A204.1 (cell line): ENCODE data around the gene MSH5.
"Not testable (repeated sequence)": the region's sequence is repeated elsewhere in the genome, so short reads cannot be mapped to it uniquely, and the experiment has no call there.

Source experiments
- FAIRE-seq: peaks from 2 replicates; lab custom pipeline; 2012; peaks lifted over from hg19 to GRCh38; lab: Jason Lieb, UNC

MSH5 gene

DNA sequence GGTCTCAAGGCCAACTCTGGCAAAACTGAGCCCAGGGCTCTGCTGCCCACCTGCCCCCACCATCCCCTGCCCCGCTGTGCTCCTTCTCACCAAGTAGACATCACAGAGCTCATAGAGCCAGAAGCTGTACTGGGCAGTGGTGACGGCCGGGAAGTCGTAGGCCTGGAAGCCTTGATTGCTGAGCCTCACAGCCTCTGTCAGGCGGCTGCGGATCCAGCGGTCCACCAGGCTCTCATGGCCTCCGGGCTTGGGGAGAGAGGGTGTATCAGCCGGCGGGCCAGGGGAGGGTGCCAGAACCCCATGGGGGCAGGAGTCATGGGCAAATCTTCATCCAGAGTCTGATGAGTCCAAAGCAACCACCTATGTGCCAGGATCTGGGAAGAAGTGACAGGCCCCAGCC lies 40.1 kb downstream of the MSH5 start:
- FAIRE-seq, result no peak

DNA sequence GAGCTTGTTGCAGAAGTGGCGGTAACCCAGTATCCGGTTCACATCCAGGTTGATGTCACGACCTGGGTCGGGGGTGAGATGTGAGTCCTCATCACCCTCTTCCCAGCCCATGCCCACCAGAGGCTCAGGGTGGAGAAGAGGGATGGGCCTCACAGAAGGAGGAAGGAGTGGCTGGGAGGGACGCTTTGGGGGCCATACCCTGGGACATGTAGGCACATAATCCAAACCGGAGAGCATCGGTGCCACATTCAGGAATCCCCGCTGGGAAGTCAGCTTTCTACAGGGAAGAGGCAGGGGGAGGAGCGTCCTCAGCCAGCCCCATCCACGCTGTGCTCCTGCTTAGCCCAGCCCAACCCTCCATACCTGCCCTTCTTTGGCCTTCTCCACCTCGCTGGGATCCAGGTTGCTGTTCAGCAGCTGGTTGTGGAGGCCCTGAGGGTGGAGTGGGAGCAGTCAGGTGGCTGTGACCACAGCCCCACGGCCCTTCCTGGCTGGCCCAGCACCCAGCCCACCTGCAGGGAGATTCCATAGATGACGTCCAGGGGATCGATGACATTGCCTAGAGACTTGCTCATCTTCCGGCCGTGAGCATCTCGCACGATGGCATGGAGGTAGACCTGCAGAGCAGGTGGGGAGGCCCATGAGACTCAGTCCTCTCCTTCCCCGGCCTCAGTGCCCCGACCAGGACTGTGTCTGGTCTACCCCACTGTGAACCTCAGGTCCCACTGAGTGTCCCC lies 40.9 kb downstream of the MSH5 start:
- no peak for FAIRE-seq

DNA sequence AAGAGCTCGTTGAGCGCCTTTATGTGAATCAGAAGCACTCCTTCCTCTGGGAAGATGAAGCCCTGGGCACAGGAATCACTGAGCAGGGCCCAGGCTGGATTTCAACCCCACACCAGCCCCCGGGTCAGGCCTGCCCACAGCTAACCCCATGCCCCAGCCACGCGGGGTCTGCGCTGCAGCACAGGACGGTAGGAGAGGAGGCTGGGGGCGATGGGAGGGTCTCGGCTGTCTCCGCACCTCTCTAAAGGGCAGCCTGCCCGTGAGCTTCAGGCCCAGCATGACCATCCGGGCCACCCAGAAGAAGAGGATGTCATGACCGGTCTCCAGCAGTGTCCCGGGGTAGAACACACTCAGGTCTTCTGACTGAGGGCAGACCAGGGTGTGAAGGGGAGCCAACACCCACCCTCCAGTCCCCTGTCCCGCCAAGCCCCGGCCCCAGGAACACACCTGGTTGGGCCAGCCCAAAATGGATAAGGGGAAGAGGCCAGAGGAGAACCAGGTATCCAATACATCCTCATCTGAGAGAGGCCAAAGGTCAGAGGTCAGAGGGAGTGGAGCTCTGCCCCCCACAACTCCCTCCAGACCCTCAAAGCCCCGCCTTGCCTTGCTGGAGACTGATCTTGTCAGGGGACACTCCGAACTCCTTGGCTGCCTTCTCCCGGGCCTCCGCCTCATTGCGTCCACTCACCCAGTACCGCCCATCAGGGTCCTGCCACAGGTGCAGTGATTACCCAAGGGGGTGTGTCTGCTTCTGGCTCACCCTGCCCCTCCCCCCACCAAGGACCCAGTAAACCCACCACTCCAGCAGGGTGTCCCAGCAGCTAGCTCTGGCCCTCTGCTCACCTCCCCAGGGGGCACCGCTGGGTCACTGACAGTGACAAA lies 41.7 kb downstream of the MSH5 start:
- FAIRE-seq, result no peak

DNA sequence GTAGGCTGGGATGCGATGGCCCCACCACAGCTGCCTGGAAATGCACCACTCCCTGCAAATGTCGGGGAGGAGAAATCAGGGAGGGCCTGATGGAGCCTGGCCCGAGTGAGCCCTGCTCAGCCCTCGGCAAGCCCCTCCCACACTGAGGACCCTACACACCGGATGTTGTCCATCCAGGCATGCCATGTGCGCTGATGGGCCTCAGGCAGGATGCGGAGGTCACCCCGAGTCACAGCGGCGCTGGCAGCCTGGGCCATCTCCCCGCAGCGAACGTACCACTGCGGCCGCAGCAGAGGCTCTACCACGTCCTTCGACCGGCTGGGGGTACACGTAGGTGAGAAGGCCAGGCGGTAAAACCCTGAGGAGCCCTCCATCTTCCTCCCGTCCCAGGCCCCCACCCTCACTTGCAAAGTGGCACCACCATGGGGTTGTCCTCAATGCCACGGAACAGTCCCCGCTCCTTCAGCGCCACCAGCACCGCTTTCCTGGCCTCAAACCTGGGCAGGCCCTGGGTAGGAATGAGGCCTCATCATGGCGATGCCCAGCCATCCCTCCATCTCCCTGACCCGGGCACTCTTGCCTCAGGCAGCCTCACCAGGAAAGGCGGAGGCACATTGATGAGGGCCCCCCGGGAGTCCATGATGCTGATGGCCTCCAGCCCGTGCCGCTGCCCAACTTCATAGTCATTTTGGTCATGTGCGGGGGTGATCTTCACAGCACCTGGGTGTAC lies 42.5 kb downstream of the MSH5 start:
- FAIRE-seq, result no peak

DNA sequence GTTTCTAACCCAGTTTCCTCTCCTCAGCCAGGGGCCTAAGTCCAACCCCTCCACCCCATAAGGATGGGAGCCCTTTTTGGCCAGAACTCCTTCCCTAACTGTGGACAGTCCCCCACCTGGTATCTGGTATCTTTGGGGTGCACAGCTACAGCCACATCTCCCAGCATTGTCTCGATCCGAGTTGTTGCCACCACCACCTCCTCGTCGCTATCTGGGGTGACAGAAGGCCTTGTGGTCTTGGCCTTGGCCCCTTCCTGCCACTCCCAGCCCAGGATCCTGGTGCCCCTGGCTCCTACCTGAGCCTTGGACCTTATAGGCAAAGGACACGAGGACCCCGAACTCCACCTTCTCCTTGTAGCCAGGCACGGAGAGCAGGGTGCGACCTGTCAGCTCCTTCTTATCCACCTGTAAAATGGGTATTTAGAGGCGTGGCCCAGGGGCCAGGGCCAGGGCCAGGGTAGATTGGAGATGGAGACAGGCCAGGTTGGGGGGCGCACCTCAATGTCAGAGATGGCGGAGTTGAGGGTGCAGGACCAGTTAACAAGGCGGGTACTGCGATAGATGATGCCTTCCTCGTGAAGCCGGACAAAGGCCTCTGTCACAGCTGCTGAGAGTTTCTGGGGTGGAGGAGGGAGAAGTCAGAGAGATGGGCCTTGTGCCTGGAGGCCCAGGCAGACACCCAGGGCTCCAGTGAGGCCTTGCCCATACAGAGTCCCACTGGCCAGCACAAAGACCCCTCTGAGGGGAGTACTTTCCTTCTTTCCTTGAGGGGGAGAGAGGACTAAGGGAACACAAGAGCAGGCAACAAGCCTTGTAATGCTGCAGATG lies 44.5 kb downstream of the MSH5 start:
- FAIRE-seq, result no peak

DNA sequence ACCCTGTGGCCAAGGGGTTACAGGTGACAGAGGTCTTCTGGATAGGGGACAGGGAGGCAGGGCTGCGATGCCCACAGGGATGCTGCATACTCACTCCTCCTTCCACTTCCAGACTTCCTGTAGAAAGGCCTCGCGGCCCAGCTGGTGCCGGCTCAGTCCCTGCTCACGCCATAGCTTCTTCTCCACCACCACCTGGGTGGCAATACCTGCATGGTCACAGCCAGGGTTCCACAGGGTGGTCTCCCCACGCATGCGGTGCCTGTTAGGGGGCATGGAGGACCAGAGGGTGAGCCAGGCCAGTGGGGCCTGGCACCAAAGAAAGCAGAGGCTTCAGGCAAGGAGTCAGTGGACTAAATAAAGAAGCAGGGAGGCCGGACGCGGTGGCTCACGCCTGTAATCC lies 45.7 kb downstream of the MSH5 start:
- no peak for FAIRE-seq

DNA sequence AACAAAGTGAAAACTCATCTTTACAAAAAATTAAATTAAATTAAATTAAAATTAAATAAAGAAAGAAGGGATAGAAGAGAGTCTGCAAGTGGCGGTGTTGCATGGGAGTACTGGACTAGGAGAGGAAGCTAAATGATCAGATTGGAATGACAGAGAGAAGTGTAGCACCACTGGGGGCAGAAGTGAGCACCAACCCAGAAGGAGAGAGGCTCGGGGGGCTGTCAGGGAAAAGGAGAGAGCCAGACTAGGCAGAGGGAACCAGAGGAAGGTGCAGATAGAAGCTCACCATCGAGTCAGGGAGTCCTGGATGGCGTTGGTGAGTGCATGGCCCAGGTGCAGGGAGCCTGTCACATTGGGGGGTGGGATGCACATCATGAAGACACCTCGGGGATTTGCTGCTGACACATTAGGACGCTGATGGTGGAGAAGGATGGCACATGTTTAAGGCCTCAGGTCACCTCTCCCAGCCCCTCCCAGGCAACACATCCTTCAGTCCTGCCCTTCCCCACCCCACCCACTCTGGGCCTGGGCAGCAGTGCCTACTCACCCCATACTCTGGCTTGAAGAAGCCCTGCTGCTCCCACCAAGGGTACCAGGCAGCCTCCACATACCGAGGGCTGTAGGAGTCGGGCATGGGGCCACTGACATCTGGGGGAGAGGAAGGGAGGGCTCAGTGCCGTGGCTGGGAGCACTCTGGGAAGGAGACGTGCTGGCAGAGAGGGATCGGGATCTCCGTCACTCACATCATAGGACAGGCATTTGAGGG lies 51.7 kb downstream of the MSH5 start:
- FAIRE-seq, result no peak

DNA sequence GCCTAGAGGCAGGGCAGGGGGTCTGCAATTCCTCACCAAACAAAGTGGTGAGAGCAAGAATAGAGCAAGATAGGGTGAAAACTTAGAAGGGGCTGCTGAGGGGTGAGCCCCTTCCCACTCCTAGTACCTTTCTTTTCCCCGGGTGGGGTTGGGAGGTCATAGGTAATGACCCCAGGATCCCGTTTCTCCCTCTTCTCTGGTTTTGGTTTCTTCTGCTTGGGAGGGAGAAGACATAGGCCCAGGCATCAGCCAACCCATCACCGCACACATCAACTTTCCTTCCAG lies 52.2 kb downstream of the MSH5 start:
- FAIRE-seq, result no peak

DNA sequence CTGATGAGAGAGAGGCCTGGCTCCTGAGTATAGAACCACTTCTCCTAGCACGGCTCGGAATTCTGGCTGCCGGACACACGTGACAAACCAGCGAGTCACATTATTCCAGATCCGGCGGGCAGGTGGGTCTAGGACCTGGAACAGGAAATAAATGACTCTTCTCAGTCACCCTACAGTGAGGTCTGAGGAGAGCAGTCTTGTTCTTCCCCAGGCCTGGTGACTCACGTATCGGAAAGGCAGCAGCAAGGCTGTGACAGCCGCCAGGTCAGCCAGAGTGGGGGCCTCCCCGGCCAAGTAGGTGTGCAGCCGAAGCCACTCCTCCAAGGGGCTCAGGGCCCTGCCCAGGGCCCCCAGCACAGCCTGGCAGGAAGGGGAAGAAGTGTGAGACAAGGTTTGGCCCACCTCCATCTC lies 53.0 kb downstream of the MSH5 start:
- no peak for FAIRE-seq

DNA sequence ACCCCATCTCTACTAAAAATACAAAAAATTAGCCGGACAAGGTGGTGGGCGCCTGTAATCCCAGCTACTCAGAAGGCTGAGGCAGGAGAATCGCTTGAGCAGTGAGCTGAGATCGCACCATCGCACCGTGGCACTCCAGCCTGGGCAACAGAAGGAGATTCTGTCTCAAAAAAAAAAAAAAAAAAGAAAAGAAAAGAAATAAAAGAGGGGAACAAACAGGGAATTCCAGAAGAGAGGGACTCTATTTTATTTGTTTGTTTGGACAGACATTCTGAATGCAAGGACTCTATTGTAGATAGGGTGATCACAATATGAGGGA lies 54.1 kb downstream of the MSH5 start:
- not testable (repeated sequence) for FAIRE-seq

DNA sequence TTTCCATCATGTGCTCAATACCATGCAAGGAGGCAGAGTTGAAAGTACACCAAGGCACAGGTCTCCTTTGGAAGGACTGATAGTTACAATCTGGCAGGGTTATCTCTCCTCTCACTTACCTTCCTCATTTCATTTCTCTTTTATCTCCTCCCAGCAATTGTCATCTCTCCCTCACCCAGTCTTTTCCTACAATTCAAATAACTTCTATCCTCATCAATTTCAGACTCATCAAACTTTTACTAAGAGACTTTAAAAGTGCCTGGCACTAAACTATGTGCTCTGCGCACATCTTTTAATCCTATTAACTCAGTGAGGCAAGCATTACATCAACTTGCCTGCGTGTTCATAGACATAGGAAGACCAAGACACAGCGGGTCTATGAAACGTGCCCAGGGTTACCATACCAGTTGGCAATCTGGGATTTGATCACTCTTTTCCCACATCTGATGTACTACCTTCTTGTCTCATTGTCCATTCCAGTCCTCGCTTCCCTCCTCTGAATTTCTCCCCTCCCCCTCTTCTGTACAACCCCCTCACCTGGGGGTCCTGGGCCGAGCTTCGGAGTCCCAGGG lies 54.6 kb downstream of the MSH5 start:
- FAIRE-seq, result no peak

DNA sequence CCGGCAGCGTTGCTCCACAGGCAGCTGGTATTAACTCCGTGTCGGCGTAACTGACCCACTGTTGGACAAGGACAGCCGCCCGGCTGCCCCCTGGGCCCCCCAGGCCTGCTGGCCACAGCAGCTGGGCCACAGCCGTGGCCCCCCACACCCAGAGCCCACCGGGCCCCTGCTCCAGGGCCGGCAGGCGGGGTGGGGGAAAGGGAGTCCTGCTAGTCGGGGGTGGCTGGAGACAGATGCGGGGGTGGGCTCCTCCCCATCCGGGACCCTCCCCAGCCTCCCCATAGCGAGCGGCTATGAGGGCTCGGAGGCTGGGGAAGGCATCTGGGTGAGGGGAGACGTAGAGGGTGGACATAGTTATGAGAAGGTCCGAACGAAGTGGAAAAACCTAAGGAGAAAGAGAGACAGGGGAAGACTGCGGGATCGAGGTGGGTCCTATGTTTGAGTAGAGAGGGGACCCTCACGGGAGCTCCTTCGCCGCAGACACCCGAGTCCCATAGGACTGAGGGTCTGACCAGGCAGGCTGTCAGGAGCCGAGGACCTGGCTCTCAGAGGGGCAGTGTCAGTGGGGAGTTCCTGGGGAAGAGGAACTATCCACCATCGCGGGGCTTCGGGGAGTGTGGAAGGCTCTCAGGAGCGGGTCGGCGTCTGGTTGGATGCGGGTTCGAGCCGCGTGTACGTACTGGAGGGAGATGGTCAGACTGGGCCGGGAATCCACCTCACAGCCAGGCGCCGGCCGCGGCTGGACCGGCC lies 55.2 kb downstream of the MSH5 start:
- FAIRE-seq, result no peak

DNA sequence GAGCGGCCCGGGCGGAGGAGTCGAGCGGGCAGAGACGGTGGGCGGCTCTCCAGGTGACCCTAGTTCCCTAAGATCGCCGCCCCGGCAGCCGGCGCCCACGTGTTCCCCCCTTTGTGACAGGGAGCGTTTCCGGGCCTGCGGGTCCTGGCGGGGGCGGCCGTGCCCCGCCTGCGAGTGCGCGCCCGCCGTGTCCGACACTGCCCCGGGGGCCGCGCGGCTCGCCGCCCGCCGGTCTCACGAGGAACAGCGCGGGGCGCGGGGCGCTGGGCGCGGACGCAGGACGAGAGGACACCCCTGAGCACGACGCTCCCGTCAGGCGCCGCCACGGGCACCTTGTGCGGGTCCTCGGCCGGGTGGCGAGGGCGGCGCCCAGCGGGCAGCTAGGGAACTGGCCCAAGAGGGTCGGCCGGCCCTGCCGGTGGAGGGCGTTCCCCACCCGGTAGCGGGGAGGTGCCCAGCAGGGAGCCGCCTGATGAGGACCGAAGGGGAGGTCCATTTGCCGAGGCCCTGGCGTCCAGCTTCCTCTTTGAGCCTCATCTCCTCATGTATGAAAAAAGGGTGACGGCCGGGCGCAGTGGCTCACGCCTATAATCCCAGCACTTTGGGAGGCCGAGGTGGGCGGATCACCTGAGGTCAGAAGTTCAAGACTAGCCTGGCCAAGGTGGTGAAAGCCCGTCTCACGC lies 56.0 kb downstream of the MSH5 start, which contains the start of gene VARS1:
TSS of gene VARS1 (minus strand) at position 137 of the 683 bp plus-strand sequence. CDS start 535 bp downstream, outside the sequence.
- no peak for FAIRE-seq

DNA sequence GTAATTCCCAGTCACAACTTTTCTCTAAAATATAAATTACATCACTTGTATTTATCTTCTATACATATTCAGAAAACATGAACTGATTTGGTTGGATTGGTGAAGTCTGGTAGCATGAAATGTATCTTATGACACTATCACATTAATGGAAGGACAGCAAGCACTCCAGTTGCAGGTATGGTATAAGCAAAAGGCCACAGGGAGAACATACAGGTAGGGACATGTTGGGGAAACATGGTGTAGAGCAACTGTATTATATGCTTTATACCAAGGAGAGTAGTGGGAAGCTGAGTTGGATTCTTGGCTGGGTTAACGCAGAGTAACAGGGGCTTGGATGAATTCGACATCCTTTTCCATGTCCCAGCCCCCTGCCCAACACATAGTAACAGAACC lies 57.2 kb downstream of the MSH5 start:
- no peak for FAIRE-seq

DNA sequence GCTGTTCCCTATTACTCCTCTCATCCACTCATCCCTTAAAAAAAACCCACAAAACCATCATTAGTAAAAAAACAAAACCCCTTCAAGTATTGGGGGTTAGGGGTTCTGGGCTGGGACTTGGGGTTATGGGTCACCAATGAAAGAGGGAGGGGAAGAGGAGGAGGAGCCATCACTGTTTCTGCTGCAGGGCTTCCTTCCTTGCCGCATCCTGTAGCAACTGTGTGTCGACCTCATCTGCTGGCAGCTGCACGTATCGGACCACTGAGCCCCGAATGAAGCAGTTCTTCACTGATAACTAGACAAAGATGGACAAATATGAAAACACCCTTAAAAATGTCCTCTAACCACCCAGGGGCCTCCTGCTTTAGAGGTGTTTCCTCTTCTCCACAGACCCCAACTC lies 57.8 kb downstream of the MSH5 start:
- no peak for FAIRE-seq

DNA sequence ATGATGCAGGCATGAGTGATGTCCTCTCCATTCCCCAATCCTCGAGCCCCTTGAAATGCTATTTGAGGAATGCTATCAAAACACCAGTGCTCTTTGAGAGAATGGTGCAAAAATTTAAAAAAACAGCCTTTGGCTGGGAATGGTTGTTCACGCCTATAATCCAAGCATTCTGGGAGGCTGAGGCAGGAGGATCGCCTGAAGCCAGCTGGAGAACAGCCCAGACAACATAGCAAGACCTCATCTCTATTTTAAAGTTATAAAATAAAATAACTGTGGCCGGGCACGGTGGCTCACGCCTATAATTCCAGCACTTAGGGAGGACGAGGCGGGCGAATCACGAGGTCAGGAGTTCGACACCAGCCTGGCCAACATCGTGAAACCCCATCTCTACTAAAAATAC lies 60.0 kb downstream of the MSH5 start:
- FAIRE-seq, result no peak

DNA sequence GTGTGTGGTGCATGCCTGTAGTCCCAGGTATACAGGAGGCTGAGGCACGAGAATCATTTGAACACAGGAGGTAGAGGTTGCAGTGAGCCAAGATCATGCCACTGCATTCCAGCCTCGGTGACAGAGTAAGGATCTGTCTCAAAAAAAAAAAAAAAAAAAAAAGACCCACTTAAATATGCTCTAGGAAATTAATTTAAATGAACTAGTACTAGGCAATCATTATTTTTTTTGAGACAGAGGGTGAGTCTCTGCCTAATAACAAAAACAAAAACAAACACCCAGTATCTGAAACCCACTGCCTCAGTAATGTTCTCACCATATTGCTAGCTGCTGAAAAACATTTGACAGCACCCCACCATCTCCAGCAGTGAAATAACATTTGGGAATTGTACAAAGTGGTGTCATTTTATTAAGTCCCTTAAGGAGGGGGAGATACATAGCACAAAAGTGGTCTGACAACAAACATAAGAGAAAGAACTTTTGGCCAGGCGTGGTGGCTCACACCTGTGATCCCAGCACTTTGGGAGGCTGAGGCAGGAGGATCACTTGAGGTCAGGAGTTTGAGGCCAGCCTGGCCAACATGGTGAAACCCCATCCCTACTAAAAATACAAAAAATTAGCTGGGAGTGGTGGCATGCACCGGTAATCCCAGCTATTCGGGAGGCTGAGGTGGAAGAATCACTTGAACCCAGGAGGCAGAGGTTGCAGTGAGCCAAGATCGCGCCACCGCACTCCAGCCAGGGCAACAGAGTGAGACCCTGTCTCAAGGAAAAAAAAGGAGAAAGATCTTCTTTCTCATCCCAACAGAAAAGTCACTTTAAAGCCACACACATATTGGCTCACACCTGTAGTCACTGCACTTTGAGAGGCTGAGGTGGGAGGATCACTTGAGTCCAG lies 61.5 kb downstream of the MSH5 start:
- FAIRE-seq, result not testable (repeated sequence)

DNA sequence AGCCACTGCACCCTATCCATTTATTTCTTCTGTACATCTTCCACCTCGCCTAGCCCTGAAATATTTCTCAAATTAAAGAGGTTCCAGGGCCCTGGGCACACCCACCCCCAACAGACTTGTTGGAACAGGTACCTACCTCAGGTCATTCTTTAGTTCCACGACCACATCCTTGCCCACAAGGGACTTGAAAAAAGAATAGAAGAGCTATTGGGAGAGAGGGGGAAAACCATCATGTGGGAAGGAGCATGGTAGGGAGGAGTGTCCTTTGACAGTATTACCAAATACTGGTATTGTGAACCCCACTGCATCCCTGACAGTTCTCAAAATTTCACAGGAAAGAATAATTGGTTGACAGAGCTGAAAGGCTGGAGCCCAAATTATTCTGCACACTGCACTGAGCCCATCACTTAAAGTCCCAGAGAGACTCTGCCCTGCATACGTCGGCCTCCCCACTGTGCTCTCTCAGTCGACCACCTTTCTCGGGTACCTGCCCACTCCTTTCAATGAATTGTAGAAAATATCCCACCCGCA lies 66.2 kb downstream of the MSH5 start:
- no peak for FAIRE-seq
